ENCODE measurements around the gene SH3BP4.

DNA sequence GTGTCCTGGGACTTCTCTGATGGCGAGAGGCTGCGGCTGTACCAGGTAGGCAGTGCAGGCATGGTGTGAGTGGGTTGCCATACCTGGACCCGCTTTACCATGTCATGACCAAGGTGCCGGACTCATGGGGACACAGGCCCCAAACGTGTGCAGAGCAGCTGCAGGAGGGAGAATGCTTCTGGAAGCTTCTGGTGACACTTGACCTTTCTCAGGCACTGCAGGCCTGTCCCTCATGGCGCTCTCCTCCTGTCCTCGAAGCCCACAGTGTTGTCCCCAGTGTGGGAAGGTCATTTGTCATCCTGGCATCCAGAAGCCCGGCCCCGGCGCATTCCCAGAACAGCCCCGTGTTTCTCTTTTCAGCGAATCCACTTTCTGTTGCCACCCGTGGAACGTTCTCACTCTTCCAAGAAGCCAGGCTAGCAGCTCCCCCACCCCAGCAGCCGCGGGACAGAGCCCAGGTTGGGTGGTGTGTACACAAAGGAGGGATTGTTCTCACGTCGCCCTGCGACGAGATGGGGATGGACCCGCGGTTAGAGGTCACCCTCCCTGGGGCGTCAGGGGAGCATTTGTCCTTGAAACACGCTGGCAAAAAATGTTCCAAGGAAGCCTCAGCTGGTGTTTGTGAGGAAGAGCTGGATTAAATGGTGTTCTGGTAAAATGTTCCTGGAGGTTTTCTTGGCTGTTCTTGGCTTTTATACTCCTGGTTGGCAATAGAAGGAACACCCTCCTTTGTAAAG is 43.7 kb downstream of the SH3BP4 start:
- no peak for TF ChIP-seq EZH2 (IDR thresholded peaks at IDR 0.05; ENCODE audit: insufficient read depth, poor library complexity, severe bottlenecking)
- TF ChIP-seq EZH2phosphoT487 (IDR thresholded peaks at IDR 0.05; ENCODE audit: insufficient read depth, low read depth), result no peak

All from GM23248 (cell line).